NB4 (cell line): Measurements from ENCODE around the gene MALL.

Source experiments
- CTCF ChIP-seq: IDR thresholded peaks from one replicate; pipeline ENCODE4 v1.5.1; 2012; ENCODE audit warnings: low read depth, low read length
- MYC ChIP-seq: IDR thresholded peaks from 2 replicates; pipeline ENCODE4 v1.6.1; 2011; ENCODE audit warnings: low read depth, low read length
- POLR2A ChIP-seq: IDR thresholded peaks from 2 replicates; pipeline ENCODE4 v1.6.1; 2011; ENCODE audit warnings: mild to moderate bottlenecking; ENCODE audit not compliant: insufficient read length; ENCODE audit errors: extremely low read depth

GRCh38 chr2:110099471-110100225 is 16.0 kb downstream of the MALL start:
- TF ChIP-seq CTCF = no peak
- TF ChIP-seq POLR2A = no peak
- TF ChIP-seq MYC = no peak
